WTC11 (cell line): ENCODE measurements around the gene CPXM2. TPM values are rescaled to one million over a fixed set of nuclear protein-coding genes. Genes with fewer than 3 reads are reported as not detected.
"Not testable (repeated sequence)": the region's sequence is repeated elsewhere in the genome, so short reads cannot be mapped to it uniquely, and the experiment has no call there.

Experiments used
- ATAC-seq: fragments of 200-7000 bp; cut with Tn5 transposase; 2 replicates; pipeline ENCODE4 v1.10.0; 2021; ENCODE audit warnings: mild to moderate bottlenecking, moderate library complexity
- CTCF ChIA-PET: fragments of 300-600 bp; sonication (Branson Sonifier 250); formaldehyde crosslinking; loops from one replicate; lab custom pipeline; 2021; ENCODE audit warnings: antibody characterized with exemption; lab: Charles Lee
- POLR2A ChIA-PET: fragments of 350-600 bp; sonication (Branson Sonifier 250); formaldehyde crosslinking; loops from one replicate; lab custom pipeline; 2021; ENCODE audit warnings: antibody characterized with exemption; lab: Charles Lee
- DNase-seq: peaks from one replicate; pipeline ENCODE4 v3.0.0; 2021; ENCODE audit warnings: low spot score
- H3K27ac Mint-ChIP-seq: 2 replicates; pipeline ENCODE4 v1.8.0; 2021; ENCODE audit warnings: mixed read lengths
- H3K27me3 Mint-ChIP-seq: 2 replicates; pipeline ENCODE4 v1.8.0; 2021; ENCODE audit warnings: low read depth, mild to moderate bottlenecking, moderate library complexity, mixed read lengths
- H3K36me3 Mint-ChIP-seq: 2 replicates; pipeline ENCODE4 v1.8.0; 2021; ENCODE audit warnings: mixed read lengths
- H3K4me1 Mint-ChIP-seq: 2 replicates; pipeline ENCODE4 v1.8.0; 2022; ENCODE audit warnings: mixed read lengths
- H3K4me3 Mint-ChIP-seq: 2 replicates; pipeline ENCODE4 v1.8.0; 2021; ENCODE audit warnings: mild to moderate bottlenecking, moderate library complexity, mixed read lengths
- H3K9me3 Mint-ChIP-seq: 2 replicates; pipeline ENCODE4 v1.8.0; 2021; ENCODE audit warnings: mixed read lengths
- ELF4 ChIP-seq: sonication (generic); formaldehyde crosslinking; IDR thresholded peaks from 2 replicates; pipeline ENCODE4 v1.8.1; 2022; ENCODE audit warnings: low read depth, mild to moderate bottlenecking, moderate library complexity, missing genetic modification reagents
- FOXJ3 ChIP-seq: sonication (generic); formaldehyde crosslinking; IDR thresholded peaks from 2 replicates; pipeline ENCODE4 v1.9.0; 2021; ENCODE audit warnings: missing genetic modification reagents, mild to moderate bottlenecking, borderline replicate concordance
- FOXP1 ChIP-seq: sonication (generic); formaldehyde crosslinking; IDR thresholded peaks from 2 replicates; pipeline ENCODE4 v1.8.0; 2022; ENCODE audit warnings: missing genetic modification reagents, mild to moderate bottlenecking, moderate library complexity, borderline replicate concordance
- GTF2I ChIP-seq: fragments of 250-450 bp; sonication (Bioruptor Pico); conservative IDR thresholded peaks from 2 replicates; pipeline ENCODE4 v1.4.0; 2021; ENCODE audit warnings: mild to moderate bottlenecking
- IRF2 ChIP-seq: sonication (generic); formaldehyde crosslinking; IDR thresholded peaks from 2 replicates; pipeline ENCODE4 v1.8.0; 2022; ENCODE audit warnings: low read depth, missing genetic modification reagents, borderline replicate concordance
- NFE2L1 ChIP-seq: sonication (generic); formaldehyde crosslinking; IDR thresholded peaks from 2 replicates; pipeline ENCODE4 v1.8.1; 2023; ENCODE audit warnings: missing genetic modification reagents
- NFYB ChIP-seq: sonication (generic); formaldehyde crosslinking; conservative IDR thresholded peaks from 2 replicates; pipeline ENCODE4 v1.8.0; 2022; ENCODE audit warnings: low read depth, missing genetic modification reagents
- OVOL2 ChIP-seq: fragments of 250-450 bp; sonication (Bioruptor Pico); IDR thresholded peaks from 2 replicates; pipeline ENCODE4 v1.9.0; 2021; ENCODE audit warnings: mild to moderate bottlenecking, borderline replicate concordance
- RELA ChIP-seq: sonication (generic); formaldehyde crosslinking; IDR thresholded peaks from 2 replicates; pipeline ENCODE4 v1.8.1; 2022; ENCODE audit warnings: missing genetic modification reagents, mild to moderate bottlenecking, borderline replicate concordance
- SMAD3 ChIP-seq: sonication (generic); formaldehyde crosslinking; IDR thresholded peaks from 2 replicates; pipeline ENCODE4 v1.8.0; 2022; ENCODE audit warnings: missing genetic modification reagents, mild to moderate bottlenecking, borderline replicate concordance
- SMAD4 ChIP-seq: sonication (generic); formaldehyde crosslinking; IDR thresholded peaks from 2 replicates; pipeline ENCODE4 v1.8.0; 2022; ENCODE audit warnings: mild to moderate bottlenecking, missing genetic modification reagents
- SP1 ChIP-seq: sonication (generic); formaldehyde crosslinking; conservative IDR thresholded peaks from 2 replicates; pipeline ENCODE4 v1.8.1; 2022; ENCODE audit warnings: missing genetic modification reagents
- ZNF263 ChIP-seq: sonication (generic); formaldehyde crosslinking; IDR thresholded peaks from 2 replicates; pipeline ENCODE4 v1.8.1; 2022; ENCODE audit warnings: low read depth, mild to moderate bottlenecking, moderate library complexity, missing genetic modification reagents
- total RNA-seq: library from RNA; stranded (reverse); gene quantifications from 3 replicates; pipeline ENCODE4 v1.2.3, GENCODE V29; 2021
- TF ChIP-seq, protein P1 (sequence below): sonication (generic); formaldehyde crosslinking; IDR thresholded peaks from 2 replicates; pipeline ENCODE4 v1.8.0; 2023; ENCODE audit warnings: missing genetic modification reagents, mild to moderate bottlenecking, borderline replicate concordance
- TF ChIP-seq, protein P2 (sequence below): fragments of 250-450 bp; sonication (Bioruptor Pico); IDR thresholded peaks from 2 replicates; pipeline ENCODE4 v1.9.0; 2021; ENCODE audit warnings: mild to moderate bottlenecking, borderline replicate concordance
- TF ChIP-seq, protein P3 (sequence below): sonication (generic); formaldehyde crosslinking; IDR thresholded peaks from 2 replicates; pipeline ENCODE4 v1.8.0; 2022; ENCODE audit warnings: missing genetic modification reagents
- TF ChIP-seq, protein P4 (sequence below): sonication (generic); formaldehyde crosslinking; IDR thresholded peaks from 2 replicates; pipeline ENCODE4 v1.8.1; 2023; ENCODE audit warnings: mild to moderate bottlenecking, missing genetic modification reagents

CPXM2 gene
- total RNA-seq, 1 experiment from 2014 or later, result 3.4 TPM

DNA sequence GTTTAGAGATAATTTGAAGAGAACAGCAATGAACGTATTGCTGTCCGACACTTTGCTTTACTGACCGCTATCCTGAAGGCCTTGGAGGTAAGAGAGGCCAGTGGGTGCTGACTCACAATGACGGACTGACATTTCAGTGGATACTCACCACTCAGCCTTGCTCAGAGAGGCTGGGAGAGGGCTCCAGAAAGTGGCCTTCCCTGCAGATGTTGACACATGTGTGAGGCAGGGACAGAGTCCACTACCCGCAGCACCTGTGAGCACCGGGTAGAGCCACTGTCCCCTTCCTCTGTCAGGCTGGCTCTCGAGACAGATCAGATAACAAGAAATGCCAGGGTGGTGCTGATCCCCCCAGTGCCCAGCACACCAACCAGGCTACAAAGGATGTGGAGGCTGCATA lies 150.5 kb downstream of the CPXM2 start:
- Mint-ChIP-seq H3K4me1 (peaks cover 12% of the 10 kb centered on the region), H3K4me3 (no peak overlapping the region), H3K36me3 (no peaks in the 10 kb centered on the region), H3K27ac (no peak overlapping the region), H3K9me3 (peaks cover 14% of the 10 kb centered on the region), H3K27me3 (no peaks in the 10 kb centered on the region)
- ChIA-PET POLR2A (no interaction called here), CTCF (no interaction called here)
- TF ChIP-seq OVOL2 (CRISPR knock-in tag) (no peak), SMAD4 (CRISPR knock-in tag) (no peak), NFE2L1 (CRISPR knock-in tag) (no peak), IRF2 (CRISPR knock-in tag) (no peak), FOXP1 (CRISPR knock-in tag) (no peak), SP1 (CRISPR knock-in tag) (no peak)
- TF ChIP-seq, protein P1, sequence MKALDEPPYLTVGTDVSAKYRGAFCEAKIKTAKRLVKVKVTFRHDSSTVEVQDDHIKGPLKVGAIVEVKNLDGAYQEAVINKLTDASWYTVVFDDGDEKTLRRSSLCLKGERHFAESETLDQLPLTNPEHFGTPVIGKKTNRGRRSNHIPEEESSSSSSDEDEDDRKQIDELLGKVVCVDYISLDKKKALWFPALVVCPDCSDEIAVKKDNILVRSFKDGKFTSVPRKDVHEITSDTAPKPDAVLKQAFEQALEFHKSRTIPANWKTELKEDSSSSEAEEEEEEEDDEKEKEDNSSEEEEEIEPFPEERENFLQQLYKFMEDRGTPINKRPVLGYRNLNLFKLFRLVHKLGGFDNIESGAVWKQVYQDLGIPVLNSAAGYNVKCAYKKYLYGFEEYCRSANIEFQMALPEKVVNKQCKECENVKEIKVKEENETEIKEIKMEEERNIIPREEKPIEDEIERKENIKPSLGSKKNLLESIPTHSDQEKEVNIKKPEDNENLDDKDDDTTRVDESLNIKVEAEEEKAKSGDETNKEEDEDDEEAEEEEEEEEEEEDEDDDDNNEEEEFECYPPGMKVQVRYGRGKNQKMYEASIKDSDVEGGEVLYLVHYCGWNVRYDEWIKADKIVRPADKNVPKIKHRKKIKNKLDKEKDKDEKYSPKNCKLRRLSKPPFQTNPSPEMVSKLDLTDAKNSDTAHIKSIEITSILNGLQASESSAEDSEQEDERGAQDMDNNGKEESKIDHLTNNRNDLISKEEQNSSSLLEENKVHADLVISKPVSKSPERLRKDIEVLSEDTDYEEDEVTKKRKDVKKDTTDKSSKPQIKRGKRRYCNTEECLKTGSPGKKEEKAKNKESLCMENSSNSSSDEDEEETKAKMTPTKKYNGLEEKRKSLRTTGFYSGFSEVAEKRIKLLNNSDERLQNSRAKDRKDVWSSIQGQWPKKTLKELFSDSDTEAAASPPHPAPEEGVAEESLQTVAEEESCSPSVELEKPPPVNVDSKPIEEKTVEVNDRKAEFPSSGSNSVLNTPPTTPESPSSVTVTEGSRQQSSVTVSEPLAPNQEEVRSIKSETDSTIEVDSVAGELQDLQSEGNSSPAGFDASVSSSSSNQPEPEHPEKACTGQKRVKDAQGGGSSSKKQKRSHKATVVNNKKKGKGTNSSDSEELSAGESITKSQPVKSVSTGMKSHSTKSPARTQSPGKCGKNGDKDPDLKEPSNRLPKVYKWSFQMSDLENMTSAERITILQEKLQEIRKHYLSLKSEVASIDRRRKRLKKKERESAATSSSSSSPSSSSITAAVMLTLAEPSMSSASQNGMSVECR (CRISPR knock-in tag), result no peak
- ATAC-seq (no peak), DNase-seq (no peak)

DNA sequence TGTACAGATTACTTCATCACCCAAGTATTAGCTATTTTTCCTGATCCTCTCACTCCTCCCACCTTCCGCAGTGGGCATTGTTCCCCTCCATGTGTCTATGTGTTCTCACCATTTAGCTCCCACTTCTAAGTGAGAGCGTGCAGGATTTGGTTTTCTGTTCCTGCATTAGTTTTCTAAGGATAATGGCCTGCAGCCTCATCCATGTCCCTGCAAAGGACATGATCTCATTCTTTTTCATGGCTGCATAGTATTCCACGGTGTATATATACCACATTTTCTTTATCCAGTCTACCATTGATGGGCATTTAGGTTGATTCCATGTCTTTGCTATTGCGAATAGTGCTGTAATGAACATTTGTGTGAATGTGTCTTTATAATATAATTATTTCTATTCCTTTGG lies 154.7 kb downstream of the CPXM2 start:
- peak; percentile 50; the same call in 1 of the 2 replicates for TF ChIP-seq GTF2I (CRISPR knock-in tag)
- TF ChIP-seq, all 79 proteins: peak for 1; not testable (repeated sequence) for 78
- H3K9me3 Mint-ChIP-seq, result peaks cover 31% of the 10 kb centered on the region
- DNase-seq, H3K4me3 Mint-ChIP-seq, H3K27me3 Mint-ChIP-seq, POLR2A ChIA-PET, ATAC-seq, CTCF ChIA-PET, H3K27ac Mint-ChIP-seq, H3K4me1 Mint-ChIP-seq, H3K36me3 Mint-ChIP-seq: not testable (repeated sequence)

DNA sequence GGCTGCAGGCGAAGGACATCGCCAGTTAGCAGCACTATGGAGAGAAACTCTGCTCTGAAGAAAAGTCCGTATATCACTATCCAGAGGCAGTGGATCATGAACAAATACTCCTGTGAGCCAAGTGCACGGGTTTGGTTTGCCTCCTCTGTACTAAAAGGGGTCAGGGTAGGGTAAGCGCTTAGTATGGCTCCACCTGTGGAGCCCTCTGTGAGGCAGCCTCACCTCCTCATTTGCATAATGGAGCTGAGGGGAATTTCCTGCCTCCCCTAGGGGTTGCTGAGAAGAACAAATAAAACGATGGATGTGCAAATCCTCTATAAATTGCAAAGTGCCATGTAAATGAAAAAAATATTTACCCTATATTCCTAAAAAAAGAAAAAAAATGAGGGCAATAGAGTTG lies 162.1 kb downstream of the CPXM2 start:
- DNase-seq (no peak), ATAC-seq (peak; percentile 94)
- peaks cover 26% of the 10 kb centered on the region for H3K9me3 Mint-ChIP-seq
- POLR2A ChIA-PET, result no interaction called here
- peaks cover 15% of the 10 kb centered on the region for H3K36me3 Mint-ChIP-seq
- H3K27ac Mint-ChIP-seq, result no peak overlapping the region
- CTCF ChIA-PET, result interaction anchor here (0.7 to 1.0 kb wide), 2 partner anchors 66 to 170 kb away, joined by 3 read pairs; no protein-coding TSS in a partner anchor
- H3K4me1 Mint-ChIP-seq, result peaks cover 18% of the 10 kb centered on the region
- H3K27me3 Mint-ChIP-seq, result peaks cover 5% of the 10 kb centered on the region; the same call in 1 of the 2 replicates
- no peak overlapping the region for H3K4me3 Mint-ChIP-seq
- TF ChIP-seq ELF4, result no peak
- TF ChIP-seq NFYB (CRISPR knock-in tag), result no peak
- TF ChIP-seq, protein P2, sequence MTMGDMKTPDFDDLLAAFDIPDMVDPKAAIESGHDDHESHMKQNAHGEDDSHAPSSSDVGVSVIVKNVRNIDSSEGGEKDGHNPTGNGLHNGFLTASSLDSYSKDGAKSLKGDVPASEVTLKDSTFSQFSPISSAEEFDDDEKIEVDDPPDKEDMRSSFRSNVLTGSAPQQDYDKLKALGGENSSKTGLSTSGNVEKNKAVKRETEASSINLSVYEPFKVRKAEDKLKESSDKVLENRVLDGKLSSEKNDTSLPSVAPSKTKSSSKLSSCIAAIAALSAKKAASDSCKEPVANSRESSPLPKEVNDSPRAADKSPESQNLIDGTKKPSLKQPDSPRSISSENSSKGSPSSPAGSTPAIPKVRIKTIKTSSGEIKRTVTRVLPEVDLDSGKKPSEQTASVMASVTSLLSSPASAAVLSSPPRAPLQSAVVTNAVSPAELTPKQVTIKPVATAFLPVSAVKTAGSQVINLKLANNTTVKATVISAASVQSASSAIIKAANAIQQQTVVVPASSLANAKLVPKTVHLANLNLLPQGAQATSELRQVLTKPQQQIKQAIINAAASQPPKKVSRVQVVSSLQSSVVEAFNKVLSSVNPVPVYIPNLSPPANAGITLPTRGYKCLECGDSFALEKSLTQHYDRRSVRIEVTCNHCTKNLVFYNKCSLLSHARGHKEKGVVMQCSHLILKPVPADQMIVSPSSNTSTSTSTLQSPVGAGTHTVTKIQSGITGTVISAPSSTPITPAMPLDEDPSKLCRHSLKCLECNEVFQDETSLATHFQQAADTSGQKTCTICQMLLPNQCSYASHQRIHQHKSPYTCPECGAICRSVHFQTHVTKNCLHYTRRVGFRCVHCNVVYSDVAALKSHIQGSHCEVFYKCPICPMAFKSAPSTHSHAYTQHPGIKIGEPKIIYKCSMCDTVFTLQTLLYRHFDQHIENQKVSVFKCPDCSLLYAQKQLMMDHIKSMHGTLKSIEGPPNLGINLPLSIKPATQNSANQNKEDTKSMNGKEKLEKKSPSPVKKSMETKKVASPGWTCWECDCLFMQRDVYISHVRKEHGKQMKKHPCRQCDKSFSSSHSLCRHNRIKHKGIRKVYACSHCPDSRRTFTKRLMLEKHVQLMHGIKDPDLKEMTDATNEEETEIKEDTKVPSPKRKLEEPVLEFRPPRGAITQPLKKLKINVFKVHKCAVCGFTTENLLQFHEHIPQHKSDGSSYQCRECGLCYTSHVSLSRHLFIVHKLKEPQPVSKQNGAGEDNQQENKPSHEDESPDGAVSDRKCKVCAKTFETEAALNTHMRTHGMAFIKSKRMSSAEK (CRISPR knock-in tag), result no peak
- no peak for TF ChIP-seq FOXJ3
- no peak for TF ChIP-seq RELA (CRISPR knock-in tag)
- TF ChIP-seq, protein P3, sequence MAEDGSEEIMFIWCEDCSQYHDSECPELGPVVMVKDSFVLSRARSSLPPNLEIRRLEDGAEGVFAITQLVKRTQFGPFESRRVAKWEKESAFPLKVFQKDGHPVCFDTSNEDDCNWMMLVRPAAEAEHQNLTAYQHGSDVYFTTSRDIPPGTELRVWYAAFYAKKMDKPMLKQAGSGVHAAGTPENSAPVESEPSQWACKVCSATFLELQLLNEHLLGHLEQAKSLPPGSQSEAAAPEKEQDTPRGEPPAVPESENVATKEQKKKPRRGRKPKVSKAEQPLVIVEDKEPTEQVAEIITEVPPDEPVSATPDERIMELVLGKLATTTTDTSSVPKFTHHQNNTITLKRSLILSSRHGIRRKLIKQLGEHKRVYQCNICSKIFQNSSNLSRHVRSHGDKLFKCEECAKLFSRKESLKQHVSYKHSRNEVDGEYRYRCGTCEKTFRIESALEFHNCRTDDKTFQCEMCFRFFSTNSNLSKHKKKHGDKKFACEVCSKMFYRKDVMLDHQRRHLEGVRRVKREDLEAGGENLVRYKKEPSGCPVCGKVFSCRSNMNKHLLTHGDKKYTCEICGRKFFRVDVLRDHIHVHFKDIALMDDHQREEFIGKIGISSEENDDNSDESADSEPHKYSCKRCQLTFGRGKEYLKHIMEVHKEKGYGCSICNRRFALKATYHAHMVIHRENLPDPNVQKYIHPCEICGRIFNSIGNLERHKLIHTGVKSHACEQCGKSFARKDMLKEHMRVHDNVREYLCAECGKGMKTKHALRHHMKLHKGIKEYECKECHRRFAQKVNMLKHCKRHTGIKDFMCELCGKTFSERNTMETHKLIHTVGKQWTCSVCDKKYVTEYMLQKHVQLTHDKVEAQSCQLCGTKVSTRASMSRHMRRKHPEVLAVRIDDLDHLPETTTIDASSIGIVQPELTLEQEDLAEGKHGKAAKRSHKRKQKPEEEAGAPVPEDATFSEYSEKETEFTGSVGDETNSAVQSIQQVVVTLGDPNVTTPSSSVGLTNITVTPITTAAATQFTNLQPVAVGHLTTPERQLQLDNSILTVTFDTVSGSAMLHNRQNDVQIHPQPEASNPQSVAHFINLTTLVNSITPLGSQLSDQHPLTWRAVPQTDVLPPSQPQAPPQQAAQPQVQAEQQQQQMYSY (CRISPR knock-in tag), result no peak
- TF ChIP-seq ZNF263 (CRISPR knock-in tag), result no peak
- TF ChIP-seq, protein P4, sequence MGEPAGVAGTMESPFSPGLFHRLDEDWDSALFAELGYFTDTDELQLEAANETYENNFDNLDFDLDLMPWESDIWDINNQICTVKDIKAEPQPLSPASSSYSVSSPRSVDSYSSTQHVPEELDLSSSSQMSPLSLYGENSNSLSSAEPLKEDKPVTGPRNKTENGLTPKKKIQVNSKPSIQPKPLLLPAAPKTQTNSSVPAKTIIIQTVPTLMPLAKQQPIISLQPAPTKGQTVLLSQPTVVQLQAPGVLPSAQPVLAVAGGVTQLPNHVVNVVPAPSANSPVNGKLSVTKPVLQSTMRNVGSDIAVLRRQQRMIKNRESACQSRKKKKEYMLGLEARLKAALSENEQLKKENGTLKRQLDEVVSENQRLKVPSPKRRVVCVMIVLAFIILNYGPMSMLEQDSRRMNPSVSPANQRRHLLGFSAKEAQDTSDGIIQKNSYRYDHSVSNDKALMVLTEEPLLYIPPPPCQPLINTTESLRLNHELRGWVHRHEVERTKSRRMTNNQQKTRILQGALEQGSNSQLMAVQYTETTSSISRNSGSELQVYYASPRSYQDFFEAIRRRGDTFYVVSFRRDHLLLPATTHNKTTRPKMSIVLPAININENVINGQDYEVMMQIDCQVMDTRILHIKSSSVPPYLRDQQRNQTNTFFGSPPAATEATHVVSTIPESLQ (CRISPR knock-in tag), result no peak
- no peak for TF ChIP-seq SMAD3
